Neural progenitor cell (in vitro differentiated cells): Measurements from ENCODE around the gene SLC2A5.

Source experiments
- EZH2 ChIP-seq: fragments of 200-600 bp; sonication (generic); IDR thresholded peaks from 2 replicates; pipeline ENCODE4 v1.6.1; 2017; ENCODE audit warnings: antibody characterized with exemption, mild to moderate bottlenecking, moderate library complexity
- EZH2phosphoT487 ChIP-seq: fragments of 200-600 bp; sonication (generic); IDR thresholded peaks from 2 replicates; pipeline ENCODE4 v1.6.1; 2017; ENCODE audit warnings: antibody characterized with exemption
- TF ChIP-seq, protein P1 (sequence below): fragments of 200-600 bp; sonication (generic); IDR thresholded peaks from 2 replicates; pipeline ENCODE4 v1.5.1; 2017; ENCODE audit warnings: antibody characterized with exemption, mild to moderate bottlenecking

GRCh38 chr1:9024837-9025236, 44.6 kb downstream of the SLC2A5 start:
- TF ChIP-seq, protein P1, sequence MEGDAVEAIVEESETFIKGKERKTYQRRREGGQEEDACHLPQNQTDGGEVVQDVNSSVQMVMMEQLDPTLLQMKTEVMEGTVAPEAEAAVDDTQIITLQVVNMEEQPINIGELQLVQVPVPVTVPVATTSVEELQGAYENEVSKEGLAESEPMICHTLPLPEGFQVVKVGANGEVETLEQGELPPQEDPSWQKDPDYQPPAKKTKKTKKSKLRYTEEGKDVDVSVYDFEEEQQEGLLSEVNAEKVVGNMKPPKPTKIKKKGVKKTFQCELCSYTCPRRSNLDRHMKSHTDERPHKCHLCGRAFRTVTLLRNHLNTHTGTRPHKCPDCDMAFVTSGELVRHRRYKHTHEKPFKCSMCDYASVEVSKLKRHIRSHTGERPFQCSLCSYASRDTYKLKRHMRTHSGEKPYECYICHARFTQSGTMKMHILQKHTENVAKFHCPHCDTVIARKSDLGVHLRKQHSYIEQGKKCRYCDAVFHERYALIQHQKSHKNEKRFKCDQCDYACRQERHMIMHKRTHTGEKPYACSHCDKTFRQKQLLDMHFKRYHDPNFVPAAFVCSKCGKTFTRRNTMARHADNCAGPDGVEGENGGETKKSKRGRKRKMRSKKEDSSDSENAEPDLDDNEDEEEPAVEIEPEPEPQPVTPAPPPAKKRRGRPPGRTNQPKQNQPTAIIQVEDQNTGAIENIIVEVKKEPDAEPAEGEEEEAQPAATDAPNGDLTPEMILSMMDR: no peak
- TF ChIP-seq EZH2 (no peak), EZH2phosphoT487 (no peak)
